PC-9 (cell line): ENCODE measurements around the gene NPBWR2.

Source experiments
- CTCF ChIP-seq: fragments of 200-600 bp; sonication (generic); conservative IDR thresholded peaks from 2 replicates; pipeline ENCODE4 v1.6.1; 2017; ENCODE audit warnings: mixed run types, antibody characterized with exemption, mild to moderate bottlenecking, moderate library complexity
- EZH2 ChIP-seq: fragments of 200-600 bp; sonication (generic); IDR thresholded peaks from 2 replicates; pipeline ENCODE4 v1.8.0; 2017; ENCODE audit warnings: antibody characterized with exemption, low read depth

GRCh38 chr20:64080013-64080812 lies 27.2 kb downstream of the NPBWR2 start, which contains the start of gene OPRL1:
- TF ChIP-seq CTCF (no peak), EZH2 (no peak)
